Neuronal stem cell (in vitro differentiated cells): ENCODE results near the gene RBM42.

ENCODE experiments used
- DNase-seq: peaks from one replicate; pipeline ENCODE4 v3.0.0-alpha.2; 2013; ENCODE audit warnings: low spot score
- H2AFZ ChIP-seq: one replicate; pipeline ENCODE4 v1.6.1; 2013; ENCODE audit warnings: mild to moderate bottlenecking, low read length, inconsistent platforms
- H2AK5ac ChIP-seq: 2 replicates; pipeline ENCODE4 v1.6.1; 2013; ENCODE audit warnings: low read depth, mild to moderate bottlenecking, inconsistent platforms, low read length, moderate library complexity, mixed read lengths
- H2BK120ac ChIP-seq: 2 replicates; pipeline ENCODE4 v1.6.1; 2013; ENCODE audit warnings: low read depth, mild to moderate bottlenecking, inconsistent platforms, low read length, moderate library complexity, mixed read lengths
- H2BK12ac ChIP-seq: one replicate; pipeline ENCODE4 v1.6.1; 2013; ENCODE audit warnings: low read length, inconsistent platforms
- H2BK15ac ChIP-seq: 2 replicates; pipeline ENCODE4 v1.6.1; 2013; ENCODE audit warnings: mild to moderate bottlenecking, low read length, inconsistent platforms, mixed read lengths
- H2BK5ac ChIP-seq: one replicate; pipeline ENCODE4 v1.6.1; 2013; ENCODE audit warnings: inconsistent platforms, mild to moderate bottlenecking, low read length, moderate library complexity
- H3K14ac ChIP-seq: one replicate; pipeline ENCODE4 v1.6.1; 2013; ENCODE audit warnings: low read length, inconsistent platforms
- H3K18ac ChIP-seq: 2 replicates; pipeline ENCODE4 v1.6.1; 2013; ENCODE audit warnings: low read length, inconsistent platforms
- H3K23ac ChIP-seq: 2 replicates; pipeline ENCODE4 v1.6.1; 2013; ENCODE audit warnings: low read depth, mild to moderate bottlenecking, mixed read lengths, low read length, inconsistent platforms; ENCODE audit not compliant: poor library complexity
- H3K27ac ChIP-seq: replicated peaks from 3 replicates; pipeline ENCODE4 v1.5.1; 2013; ENCODE audit warnings: low read length, inconsistent platforms
- H3K27me3 ChIP-seq, 3 experiments: 2 replicates each; pipeline ENCODE4 v1.6.1; 2013; ENCODE audit warnings: low read length in 3 of 3, mild to moderate bottlenecking in 2 of 3, inconsistent platforms in 1 of 3, low read depth in 1 of 3, mixed read lengths in 1 of 3, moderate library complexity in 1 of 3; ENCODE audit not compliant: control insufficient read depth in 3 of 3, insufficient read depth in 3 of 3
- H3K36me3 ChIP-seq, 2 donors: replicated peaks in 1 of 2; 2 replicates each; pipeline ENCODE4 v1.6.1; 2013; ENCODE audit warnings: low read length in 2 of 2; ENCODE audit not compliant: control insufficient read depth in 2 of 2, insufficient read depth in 2 of 2
- H3K4ac ChIP-seq: 2 replicates; pipeline ENCODE4 v1.6.1; 2013; ENCODE audit warnings: inconsistent platforms, mild to moderate bottlenecking, low read length, moderate library complexity
- H3K4me1 ChIP-seq, 2 donors: 1 replicate in 1 of 2; 2 replicates in 1 of 2; pipeline ENCODE4 v1.6.1; 2013; ENCODE audit warnings: low read length in 2 of 2, low read depth in 1 of 2; ENCODE audit not compliant: control insufficient read depth in 2 of 2, insufficient read depth in 1 of 2
- H3K4me2 ChIP-seq: one replicate; pipeline ENCODE4 v1.6.1; 2013; ENCODE audit warnings: mild to moderate bottlenecking, low read length, inconsistent platforms; ENCODE audit not compliant: insufficient read depth, poor library complexity, severe bottlenecking
- H3K4me3 ChIP-seq, 2 donors: 2 replicates each; pipeline ENCODE4 v1.5.1; 2013; ENCODE audit warnings: low read length in 2 of 2, mild to moderate bottlenecking in 2 of 2, inconsistent platforms in 1 of 2, moderate library complexity in 1 of 2
- H3K79me1 ChIP-seq: one replicate; pipeline ENCODE4 v1.6.1; 2013; ENCODE audit warnings: low read depth, mild to moderate bottlenecking, inconsistent platforms, low read length, moderate library complexity
- H3K9ac ChIP-seq: one replicate; pipeline ENCODE4 v1.6.1; 2013; ENCODE audit warnings: mild to moderate bottlenecking, low read depth, low read length, inconsistent platforms; ENCODE audit not compliant: poor library complexity
- H3K9me3 ChIP-seq, 2 donors: replicated peaks in 1 of 2; 2 replicates each; pipeline versions ENCODE3 to v1.6.1; 2013; ENCODE audit warnings: low read length in 2 of 2, mild to moderate bottlenecking in 2 of 2, inconsistent platforms in 1 of 2, low read depth in 1 of 2, mixed read lengths in 1 of 2, moderate library complexity in 1 of 2; ENCODE audit not compliant: control insufficient read depth in 2 of 2, insufficient read depth in 1 of 2
- H4K8ac ChIP-seq: one replicate; pipeline ENCODE4 v1.6.1; 2013; ENCODE audit warnings: low read depth, mild to moderate bottlenecking, inconsistent platforms, low read length, moderate library complexity
- H4K91ac ChIP-seq: one replicate; pipeline ENCODE4 v1.6.1; 2013; ENCODE audit warnings: low read length, low read depth, mild to moderate bottlenecking, inconsistent platforms; ENCODE audit not compliant: poor library complexity
- WGBS, 2 donors: extraction: QIAGEN DNeasy Blood & Tissue Kit; methylation state at CpG; one replicate each; pipeline ENCODE4 v1.1.7; 2013; ENCODE audit warnings: missing lambda C conversion rate in 2 of 2, mixed read lengths in 1 of 2; ENCODE audit not compliant: insufficient read length in 2 of 2, insufficient replicate concordance in 1 of 2; ENCODE audit errors: extremely low coverage in 2 of 2; 5-methylcytosine and 5-hydroxymethylcytosine counted together

Gene RBM42

GRCh38 chr19:35622750-35623149, 6.1 kb upstream of the RBM42 start:
- Histone ChIP-seq H2BK120ac (no peak overlapping the region), H3K36me3 (peaks cover 25 to 49% of the 10 kb centered on the region in 2 donors), H3K14ac (no peak overlapping the region), H3K4ac (no peak overlapping the region), H2BK5ac (no peak overlapping the region), H3K79me1 (peaks cover 4% of the 10 kb centered on the region), H4K8ac (peak overlapping the region; percentile 17), H3K4me3 (no peak overlapping the region), H3K27me3 (no peaks in the 10 kb centered on the region), H2AK5ac (no peak overlapping the region), H4K91ac (no peak overlapping the region), H3K23ac (no peak overlapping the region), H3K4me2 (no peak overlapping the region), H2AFZ (no peak overlapping the region), H3K9ac (no peak overlapping the region), H3K27ac (no peak overlapping the region), H2BK15ac (no peak overlapping the region), H3K18ac (no peak overlapping the region), H2BK12ac (no peak overlapping the region), H3K9me3 (no peaks in the 10 kb centered on the region), H3K4me1 (no peaks in the 10 kb centered on the region)
- no peak for DNase-seq
- WGBS, 2 donors = no CpG with 5 or more reads among the region's 13 CpGs

- Histone ChIP-seq H3K23ac (no peak overlapping the region), H2BK5ac (no peak overlapping the region)
Observed at GRCh38 chr19:35623327-35624010, 5.4 kb upstream of the RBM42 start.

GRCh38 chr19:35628264-35628564, 622 bp upstream of the RBM42 start:
- Histone ChIP-seq H3K36me3 (peaks cover 20 to 33% of the 10 kb centered on the region in 2 donors), H3K27me3 (no peaks in the 10 kb centered on the region), H2BK12ac (no peak overlapping the region), H2BK15ac (no peak overlapping the region), H3K14ac (no peak overlapping the region), H3K4me2 (peak overlapping the region; percentile 71), H3K4ac (no peak overlapping the region), H2BK120ac (no peak overlapping the region), H3K18ac (peak overlapping the region; percentile 65), H3K9ac (no peak overlapping the region), H2AK5ac (no peak overlapping the region), H3K27ac (peak overlapping the region; percentile 67), H4K91ac (no peak overlapping the region), H2BK5ac (no peak overlapping the region), H3K4me1 (peaks cover 5% of the 10 kb centered on the region in 2 donors), H2AFZ (peak overlapping the region; percentile 85), H3K79me1 (peaks cover 3% of the 10 kb centered on the region), H3K4me3 (peak overlapping the region; percentile 62 to 79), H4K8ac (no peak overlapping the region), H3K9me3 (no peaks in the 10 kb centered on the region), H3K23ac (no peak overlapping the region)
- no peak for DNase-seq
- no CpG with 5 or more reads among the region's 9 CpGs for whole genome bisulfite sequencing, 2 donors

More at GRCh38 chr19:35623327-35624010, 5.4 kb upstream of the RBM42 start:
- DNase-seq = no peak
- Histone ChIP-seq H4K91ac (no peak overlapping the region), H3K4me2 (no peak overlapping the region), H2BK12ac (no peak overlapping the region), H3K4me1 (peaks cover 0 to 1% of the 10 kb centered on the region in 2 donors), H2AK5ac (no peak overlapping the region), H3K4ac (no peak overlapping the region), H3K18ac (no peak overlapping the region), H3K9me3 (no peaks in the 10 kb centered on the region), H2BK15ac (no peak overlapping the region), H2BK120ac (no peak overlapping the region), H4K8ac (no peak overlapping the region), H3K27me3 (no peaks in the 10 kb centered on the region), H3K4me3 (no peak overlapping the region), H3K9ac (peak overlapping the region; percentile 50), H3K36me3 (peaks cover 23 to 43% of the 10 kb centered on the region in 2 donors), H3K27ac (no peak overlapping the region), H3K79me1 (peaks cover 2% of the 10 kb centered on the region), H2AFZ (no peak overlapping the region), H3K14ac (no peak overlapping the region)
- no CpG with 5 or more reads among the region's 6 CpGs for WGBS, 2 donors

- Histone ChIP-seq H3K27ac (no peak overlapping the region), H3K36me3 (peaks cover 28 to 41% of the 10 kb centered on the region in 2 donors)
Observed at GRCh38 chr19:35629332-35629633, 447 bp downstream of the RBM42 start.

More at GRCh38 chr19:35629332-35629633, 447 bp downstream of the RBM42 start:
- Histone ChIP-seq H3K9ac (peak overlapping the region; percentile 85), H2AFZ (peak overlapping the region; percentile 86), H3K27me3 (no peaks in the 10 kb centered on the region), H2AK5ac (peak overlapping the region; percentile 16), H4K91ac (no peak overlapping the region), H4K8ac (no peak overlapping the region), H3K23ac (peak overlapping the region; percentile 85), H3K14ac (no peak overlapping the region), H2BK15ac (no peak overlapping the region), H3K79me1 (peaks cover 3% of the 10 kb centered on the region), H2BK12ac (no peak overlapping the region), H2BK5ac (peak overlapping the region; percentile 11), H3K18ac (peak overlapping the region; percentile 5), H3K4ac (peak overlapping the region; percentile 8), H2BK120ac (no peak overlapping the region), H3K4me2 (peak overlapping the region; percentile 94), H3K4me1 (peaks cover 5% of the 10 kb centered on the region in 2 donors), H3K4me3 (peak overlapping the region; percentile 62 to 96), H3K9me3 (no peaks in the 10 kb centered on the region)
- no CpG with 5 or more reads among the region's 15 CpGs for WGBS, 2 donors
- no peak for DNase-seq
